Stimulated activated CD4-positive, alpha-beta T cell treated with anti-CD3 and anti-CD28 coated beads, Interleukin-15, amount 100 ng/mL, for 24 hours (primary cell): ENCODE measurements around the gene HCST.
"Not testable (repeated sequence)": the region's sequence is repeated elsewhere in the genome, so short reads cannot be mapped to it uniquely, and the experiment has no call there.

Experiments used
- DNase-seq: peaks from one replicate; pipeline ENCODE4 v3.0.0-alpha.2; 2020

HCST gene

GRCh38 chr19:35907377-35907745 is 5.0 kb downstream of the HCST start:
- DNase-seq, result no peak

DNA sequence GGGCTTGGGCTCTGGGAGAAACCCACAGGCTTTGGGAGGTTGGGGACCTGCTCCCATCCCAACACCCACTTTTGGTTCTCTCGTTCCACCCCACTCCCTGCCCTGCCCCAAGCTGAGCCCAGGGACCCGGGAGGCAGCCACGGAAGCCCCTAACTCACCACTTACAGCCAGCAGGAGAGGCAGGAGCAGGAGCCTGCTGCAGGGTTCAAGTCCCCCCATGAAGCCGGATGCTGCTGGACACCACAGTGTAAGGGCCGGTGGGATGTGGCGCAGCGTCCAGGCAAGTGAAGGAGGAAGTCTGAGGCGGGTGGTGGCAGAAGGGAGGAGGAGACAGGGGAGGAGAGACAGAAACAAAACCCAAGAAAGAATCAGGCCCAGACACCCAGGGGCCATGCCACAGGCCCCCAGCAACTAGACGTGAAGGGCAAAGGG is 5.7 kb downstream of the HCST start, which contains the start of gene TYROBP:
TYROBP (minus strand) TSS at position 286 of the 432 bp plus-strand sequence; CDS start at position 219, 67 bp downstream.
- no peak for DNase-seq

GRCh38 chr19:35908973-35909683 is 6.8 kb downstream of the HCST start:
- no peak for DNase-seq

DNA sequence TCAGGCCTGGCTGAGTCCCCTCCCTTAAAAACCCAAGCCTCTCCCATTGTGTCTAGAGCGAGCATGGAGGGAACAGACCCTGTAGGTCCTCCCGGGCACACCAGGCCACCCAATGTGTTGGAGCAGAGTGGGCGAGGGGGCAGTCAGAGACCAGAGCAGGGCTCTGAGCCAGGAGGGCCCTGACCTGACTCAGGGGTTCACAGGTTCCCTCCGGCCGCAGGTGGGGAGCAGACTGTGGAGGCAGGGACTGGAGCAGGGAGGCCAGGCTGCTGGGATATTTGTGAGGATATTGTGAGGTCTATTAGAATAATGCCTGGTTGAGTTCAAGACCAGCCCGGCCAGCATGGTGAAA is 7.3 kb downstream of the HCST start:
- no peak for DNase-seq

GRCh38 chr19:35910355-35910754 is 8.0 kb downstream of the HCST start:
- DNase-seq, result not testable (repeated sequence)

- DNase-seq, result no peak
These were observed 8.8 kb downstream of the HCST start for GRCh38 chr19:35911173-35911572.

DNA sequence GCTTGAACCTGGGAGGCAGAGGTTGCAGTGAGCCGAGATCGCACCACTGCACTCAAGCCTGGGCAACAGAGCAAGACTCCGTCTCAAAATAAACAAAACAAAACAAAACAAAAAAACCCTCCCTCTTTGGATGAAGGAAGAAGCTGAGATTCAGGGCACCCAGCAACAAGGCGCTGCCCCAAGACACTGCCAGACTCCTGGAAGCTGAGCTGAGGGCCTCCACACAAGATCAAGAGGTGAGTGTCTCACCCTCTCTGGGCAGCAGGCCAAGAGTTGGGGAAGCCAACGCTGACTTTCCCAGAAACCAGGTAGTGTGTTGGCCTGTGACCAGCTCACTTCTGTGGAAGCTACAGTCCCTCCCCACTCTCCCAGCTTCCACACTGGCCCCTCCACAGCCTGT is 9.5 kb downstream of the HCST start:
- DNase-seq, result peak; percentile 55

DNA sequence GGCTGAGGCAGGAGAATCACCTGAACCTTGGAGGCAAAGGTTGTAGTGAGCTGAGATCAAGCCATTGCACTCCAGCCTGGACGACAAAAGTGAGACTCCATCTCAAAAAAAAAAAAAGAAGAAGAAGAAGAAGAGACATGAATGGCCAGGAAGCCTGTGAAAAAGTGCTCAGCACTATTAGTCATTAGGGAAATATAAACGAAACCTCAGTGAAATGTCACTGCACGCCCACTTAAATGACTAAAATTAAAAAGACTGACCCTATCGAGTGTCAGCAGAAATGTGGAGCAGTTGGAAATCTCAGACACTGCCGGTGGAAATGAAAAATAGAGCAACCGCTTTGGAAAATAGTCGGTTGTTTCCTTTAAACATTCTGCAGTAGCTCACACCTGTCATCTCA is 11.3 kb downstream of the HCST start:
- DNase-seq, result no peak

- DNase-seq, result no peak
These were observed 13.1 kb downstream of the HCST start for GRCh38 chr19:35915443-35915842.

DNA sequence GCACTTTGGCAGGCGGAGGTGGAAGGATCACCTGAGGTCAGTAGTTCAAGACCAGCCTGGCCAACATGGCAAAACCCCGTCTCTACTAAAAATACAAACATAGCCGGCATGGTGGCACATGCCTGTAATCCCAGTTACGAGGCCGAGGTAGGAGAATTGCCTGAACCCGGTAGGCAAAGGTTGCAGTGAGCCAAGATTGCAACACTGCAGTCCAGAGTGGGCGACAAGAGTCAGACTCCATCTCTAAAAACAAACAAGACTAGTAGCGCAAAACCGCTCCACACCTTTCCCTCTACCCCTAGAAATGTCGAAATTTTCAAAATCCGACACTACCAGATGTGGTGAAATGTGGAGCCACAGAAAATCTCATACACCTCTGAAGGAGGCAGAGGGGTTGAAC is 17.0 kb downstream of the HCST start:
- DNase-seq, result no peak

- DNase-seq, result no peak
These were observed 18.7 kb downstream of the HCST start for GRCh38 chr19:35921012-35921411.

GRCh38 chr19:35925501-35925900 is 23.2 kb downstream of the HCST start:
- DNase-seq, result no peak

DNA sequence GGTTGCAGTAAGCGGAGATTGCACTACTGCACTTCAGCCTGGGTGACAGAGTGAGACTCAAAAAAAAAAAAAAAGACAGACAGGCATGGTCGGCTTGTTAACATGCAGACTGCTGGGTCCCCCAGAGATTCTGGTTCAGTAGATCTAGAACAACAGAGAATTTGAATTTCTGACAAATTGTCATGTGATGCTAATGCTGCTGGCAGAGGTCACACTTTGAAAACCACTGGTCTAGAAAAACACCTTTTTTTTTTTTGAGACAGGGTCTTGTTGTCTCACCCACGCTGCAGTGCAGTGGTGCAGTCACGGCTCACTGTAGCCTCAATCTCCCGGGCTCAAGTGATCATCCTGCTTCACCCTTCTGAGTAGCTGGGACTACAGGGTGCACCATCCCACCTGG is 26.2 kb downstream of the HCST start:
- DNase-seq, result no peak

DNA sequence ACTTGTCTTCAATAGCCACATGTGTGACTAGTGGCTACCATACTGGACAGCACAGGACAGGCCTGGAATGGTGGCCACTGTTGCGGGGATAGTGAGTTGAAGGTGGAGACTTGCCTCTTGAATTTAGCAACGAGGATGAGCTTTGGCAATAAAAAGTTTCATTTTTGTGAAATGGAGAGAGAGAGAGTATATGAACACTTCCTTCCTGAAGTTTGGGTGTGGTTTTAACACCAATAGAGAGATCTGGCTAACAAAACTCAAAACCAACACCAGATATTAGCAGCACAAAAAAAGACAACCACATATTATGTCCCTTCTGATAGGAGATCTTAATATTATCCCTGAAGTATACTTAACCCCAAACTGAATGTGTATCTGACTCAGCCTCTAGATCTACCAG is 27.5 kb downstream of the HCST start:
- no peak for DNase-seq

DNA sequence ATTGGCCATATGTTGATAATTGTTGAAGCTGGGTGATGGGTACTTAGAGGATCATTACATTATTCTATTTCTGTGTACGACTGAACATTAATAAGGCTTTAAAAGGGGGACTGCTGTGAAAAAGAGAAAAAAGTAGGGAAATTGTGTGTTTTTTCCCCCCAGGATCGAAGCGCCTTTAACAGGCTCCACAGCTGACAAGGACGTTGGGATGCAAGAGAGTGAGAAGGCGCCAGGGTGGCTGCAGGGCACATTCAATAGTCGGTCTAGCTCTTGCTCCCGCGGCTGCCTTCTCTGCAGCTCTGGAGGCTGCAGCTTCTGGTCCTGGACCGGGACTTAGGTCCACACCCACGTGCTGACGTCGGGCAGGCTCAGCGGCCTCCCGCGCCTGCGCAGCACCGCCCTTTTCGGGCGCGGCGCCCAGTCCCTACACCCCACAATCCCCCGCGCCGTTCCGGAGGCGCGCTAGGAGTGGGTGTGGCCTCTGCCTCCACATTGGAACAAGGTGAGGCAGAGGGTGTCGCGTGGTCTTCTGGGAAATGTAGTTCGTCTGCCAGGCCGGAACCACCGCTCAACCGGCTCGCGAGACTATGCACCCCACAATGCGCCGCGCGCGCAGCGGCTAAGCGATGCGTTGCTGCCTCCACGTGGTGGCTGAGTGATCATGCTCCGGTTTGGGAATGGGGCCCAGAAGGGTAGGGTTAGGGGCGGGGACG is 29.0 kb downstream of the HCST start:
- DNase-seq, result peak; percentile 100

GRCh38 chr19:35931874-35932202 is 29.5 kb downstream of the HCST start:
- no peak for DNase-seq

DNA sequence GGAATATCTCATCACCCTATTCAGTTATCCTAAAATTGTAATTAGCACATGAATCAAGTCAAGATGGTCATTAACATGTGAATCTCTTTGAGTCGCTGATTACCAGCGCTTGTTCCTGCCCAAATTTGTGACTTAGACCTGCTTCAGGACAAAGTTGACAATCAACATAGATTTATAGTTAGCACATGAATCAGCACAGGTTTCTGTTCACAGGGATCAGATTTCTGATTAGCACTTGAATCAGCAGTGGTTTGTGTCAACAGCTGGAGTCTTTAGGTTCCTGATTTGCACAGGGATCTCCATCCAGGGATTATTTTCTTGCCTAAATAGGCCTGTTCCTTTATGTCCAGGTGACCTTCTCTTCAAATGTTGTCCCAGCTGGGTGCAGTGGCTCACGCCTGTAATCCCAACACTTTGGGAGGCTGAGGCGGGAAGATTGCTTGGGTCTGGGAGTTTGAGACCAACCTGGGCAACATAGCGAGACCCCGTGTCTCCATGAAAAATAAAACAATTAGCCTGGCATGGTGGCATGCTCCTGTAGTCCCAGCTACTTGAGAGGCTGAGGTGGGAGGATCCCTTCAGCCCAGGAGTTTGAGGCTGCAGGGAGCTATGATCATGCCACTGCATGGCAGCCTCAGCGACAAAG is 30.1 kb downstream of the HCST start:
- DNase-seq, result no peak

DNA sequence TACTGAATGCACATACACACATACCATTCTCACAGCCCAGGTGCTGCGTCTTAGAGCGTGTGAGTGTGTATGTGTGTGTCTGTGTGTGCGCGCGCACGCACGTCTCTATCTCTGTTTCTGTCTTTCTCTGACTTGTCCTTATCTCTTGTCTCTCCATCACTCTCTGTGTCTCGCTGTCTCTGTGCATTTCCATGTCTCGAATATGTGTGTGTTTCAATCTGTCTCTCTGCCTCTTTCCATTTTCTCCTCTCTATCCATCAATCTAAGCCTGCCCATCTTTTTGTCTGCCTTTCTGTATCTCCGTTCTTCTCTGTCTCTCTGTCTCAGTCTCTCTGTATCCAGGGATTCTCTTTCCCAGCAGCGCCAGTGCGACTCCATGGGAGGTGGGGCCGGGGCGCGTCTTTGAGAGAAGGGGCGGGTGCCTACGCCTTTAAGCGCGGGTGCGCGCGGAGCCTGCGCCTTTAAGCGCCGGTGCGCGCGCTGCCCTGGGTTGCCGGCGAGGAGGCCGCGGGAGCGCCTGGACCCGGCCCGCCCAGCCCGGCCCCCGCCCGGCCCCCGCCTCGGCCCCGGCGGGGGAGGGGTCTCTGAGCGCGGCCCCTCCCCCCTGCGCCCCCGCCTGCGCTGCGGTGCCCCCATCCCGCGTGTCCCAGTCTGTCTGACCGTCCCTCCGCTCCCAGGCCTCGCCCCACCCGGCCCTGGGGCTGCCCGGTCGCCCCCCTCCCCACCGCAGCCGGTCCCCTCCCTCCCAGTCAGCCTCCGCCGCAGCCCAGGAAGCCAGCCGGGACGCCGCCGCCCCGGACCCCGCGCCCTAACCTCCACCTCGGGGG is 33.8 kb downstream of the HCST start, which contains the start of gene LRFN3:
LRFN3 (plus strand) TSS at position 464 of the 827 bp plus-strand sequence. CDS start 3,052 bp downstream, outside the sequence.
- peak; percentile 83 for DNase-seq

DNA sequence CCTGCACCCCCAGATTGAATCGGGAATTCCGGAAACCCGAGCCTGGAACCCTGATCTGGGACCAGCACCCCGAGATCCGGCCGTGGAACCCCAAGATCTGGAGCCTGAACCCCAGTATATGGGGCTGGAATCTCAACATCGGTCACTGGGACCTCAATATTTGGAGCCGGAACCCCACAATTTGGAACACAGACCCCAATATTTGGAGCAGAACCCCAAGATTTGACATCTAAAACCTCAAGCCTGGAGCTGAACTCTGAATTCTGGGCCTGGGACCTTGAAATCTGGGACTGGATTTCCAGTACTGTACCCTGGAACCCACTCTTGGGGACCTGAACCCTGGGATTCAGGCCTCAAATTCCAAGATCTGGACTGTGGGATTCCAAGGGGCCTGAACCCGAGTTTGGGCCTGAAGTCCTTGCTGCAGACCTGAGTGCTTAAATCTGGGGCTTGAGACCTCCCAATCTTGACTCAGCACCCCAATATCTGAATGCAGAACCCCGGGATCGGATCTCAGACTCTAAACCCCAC is 34.5 kb downstream of the HCST start:
- no peak for DNase-seq

DNA sequence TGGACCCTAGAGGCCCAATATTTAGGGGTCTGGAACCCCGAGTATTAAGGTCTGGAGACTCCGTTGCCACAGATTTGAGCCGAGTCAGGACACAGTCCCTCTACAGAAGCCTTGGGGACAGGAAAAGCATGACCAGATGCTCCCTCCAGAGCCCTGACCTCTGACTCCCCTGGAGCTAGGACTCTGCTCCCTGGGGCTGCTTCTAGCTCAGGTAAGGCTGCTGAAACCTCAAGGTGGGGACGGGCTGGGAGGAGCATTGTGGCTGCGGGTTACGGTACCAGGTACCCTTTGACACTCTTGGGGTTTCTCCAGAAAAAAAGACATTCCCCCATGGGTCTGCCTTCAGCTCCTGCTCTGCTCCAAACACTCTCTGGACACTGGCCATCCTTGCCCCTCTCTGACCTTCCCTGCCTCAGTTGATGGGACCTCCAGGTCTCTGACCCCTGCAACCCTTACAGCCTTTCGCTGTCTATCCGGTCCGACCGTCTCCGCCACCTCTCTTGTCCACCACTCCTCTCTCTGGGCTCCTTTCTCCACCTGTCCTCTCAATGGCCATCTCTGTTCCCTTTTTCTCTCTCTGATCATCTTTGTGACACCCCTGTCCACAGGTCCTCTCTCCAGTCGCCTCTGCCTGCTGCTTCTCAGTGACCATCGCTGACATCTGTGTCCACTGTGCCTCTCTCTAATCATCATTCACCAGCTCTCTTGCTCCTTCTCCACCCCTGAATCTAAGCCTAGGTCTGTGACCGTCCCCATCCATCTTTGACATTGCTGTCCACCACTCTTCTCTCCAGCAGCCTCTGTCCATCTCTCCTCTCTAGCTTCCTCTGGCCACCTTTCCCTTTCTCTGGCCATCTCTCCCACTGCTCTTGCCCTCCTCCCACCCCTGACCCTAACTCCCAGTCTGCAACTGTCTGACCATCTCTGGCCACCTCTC is 35.3 kb downstream of the HCST start:
- no peak for DNase-seq
